T-helper 1 cell (primary cell): ENCODE measurements around the gene LAMC2.

ENCODE experiments used
- DNase-seq, 5 donors: peaks; one replicate each; pipeline ENCODE4 v3.0.0-alpha.2; 2012 to 2020

Gene LAMC2

DNA sequence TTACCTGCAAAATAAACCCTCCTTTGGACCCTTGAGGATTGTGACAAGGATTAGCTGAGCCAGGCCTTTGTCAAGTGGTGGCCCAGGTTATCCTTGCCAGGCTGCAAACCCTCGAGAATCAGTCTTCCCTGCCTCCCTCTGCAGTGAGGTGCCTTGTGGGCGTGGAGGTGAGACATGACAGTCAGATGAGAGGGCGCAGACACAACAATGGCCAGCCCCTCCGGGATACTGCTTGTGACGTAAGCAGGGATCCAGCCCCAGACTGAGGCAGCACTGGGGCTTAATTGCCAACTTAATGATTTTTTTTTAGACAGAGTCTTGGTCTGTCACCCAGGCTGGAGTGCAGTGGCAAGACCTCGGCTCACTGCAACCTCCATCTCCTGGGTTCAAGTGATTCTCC lies 104.6 kb downstream of the LAMC2 start:
- no peak for DNase-seq

DNA sequence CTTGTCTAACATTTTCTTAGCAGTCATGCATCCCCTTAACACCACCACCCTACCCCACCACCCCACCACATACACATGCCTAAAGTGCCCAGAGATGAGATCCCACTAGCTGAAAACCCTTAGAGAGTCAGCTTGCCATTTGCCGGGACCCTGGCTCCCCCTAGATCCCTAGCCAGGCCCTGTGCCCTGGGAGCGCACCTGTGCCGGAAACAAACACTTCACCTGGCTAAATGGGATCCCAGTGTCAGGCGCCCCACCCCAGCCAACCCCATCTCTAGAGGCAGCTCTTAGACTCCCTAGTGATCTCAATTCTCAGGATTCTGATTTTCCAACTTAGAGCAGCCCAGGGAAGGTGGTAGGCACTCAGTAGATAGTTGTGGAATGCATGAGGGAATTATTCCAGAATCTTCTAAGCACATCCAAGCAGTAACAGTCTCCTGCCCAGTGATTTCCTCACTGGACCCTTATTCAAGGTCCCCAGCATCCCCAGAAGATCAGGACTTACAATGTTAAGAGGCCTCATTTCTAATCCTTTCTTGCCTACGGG lies 105.2 kb downstream of the LAMC2 start:
- DNase-seq = no peak

DNA sequence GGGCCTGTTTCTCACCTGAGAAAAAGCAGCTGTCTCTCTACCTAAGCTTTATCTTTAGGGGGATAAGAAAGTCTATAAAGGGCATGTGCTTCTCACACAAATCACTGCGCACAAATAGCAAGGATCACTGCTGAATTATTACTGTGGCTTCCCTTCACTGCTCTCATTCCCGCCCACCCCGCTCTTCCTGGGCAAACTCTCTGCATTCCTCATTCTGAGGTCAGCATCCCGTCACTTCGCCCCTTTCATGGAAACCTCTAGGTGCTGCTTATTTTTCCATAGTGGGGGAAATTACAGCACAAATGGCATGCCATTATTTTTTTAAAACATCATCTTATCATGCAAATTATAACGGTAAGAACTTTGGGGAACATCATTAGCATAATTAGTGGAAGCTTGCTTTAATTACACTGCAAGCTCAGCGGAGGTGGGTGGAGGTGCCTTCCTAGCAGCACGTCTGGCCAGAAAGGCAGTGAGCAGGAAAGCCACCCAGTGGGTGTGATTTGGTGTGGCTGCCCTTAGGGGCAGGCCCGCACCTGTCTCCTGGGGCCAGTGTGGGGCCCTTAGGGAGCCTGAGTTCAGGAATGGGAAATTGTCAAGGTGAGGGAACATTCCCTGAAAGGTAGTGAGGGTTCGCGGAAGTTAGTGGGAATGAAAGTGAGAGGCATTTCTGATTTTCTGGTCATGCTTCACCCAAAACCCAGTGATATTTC lies 105.9 kb downstream of the LAMC2 start:
- DNase-seq = no peak

GRCh38 chr1:183293241-183293640 lies 107.2 kb downstream of the LAMC2 start:
- no peak for DNase-seq

DNA sequence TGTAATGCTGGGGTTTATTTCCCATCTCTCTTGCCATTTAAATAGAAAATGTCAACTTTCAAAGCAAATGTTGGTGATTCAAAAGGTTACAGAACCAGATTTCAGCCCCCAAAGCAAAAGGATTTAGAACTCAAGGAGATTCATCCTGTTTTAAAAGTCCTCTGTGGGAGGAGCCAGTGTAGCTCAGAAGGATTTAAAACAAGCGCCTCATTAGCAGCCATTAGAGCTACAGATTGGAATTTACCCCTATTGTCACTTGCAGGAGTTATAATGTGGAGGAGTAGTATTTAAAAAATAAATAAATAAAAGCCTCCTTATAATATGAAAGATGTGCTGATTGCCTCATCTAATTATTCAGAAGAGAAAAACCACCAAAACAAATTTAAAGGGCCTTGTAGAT lies 107.8 kb downstream of the LAMC2 start:
- DNase-seq = no peak
